GM18517 (cell line): ENCODE data around the gene COL5A1.

Experiments
- ATAC-seq: cut with Tn5 transposase; IDR thresholded peaks from one replicate; pipeline ENCODE4 v1.9.1; 2021; ENCODE audit warnings: mild to moderate bottlenecking, moderate library complexity; ENCODE audit not compliant: unreplicated experiment

Gene COL5A1

GRCh38 chr9:134625361-134626068 is 16.1 kb upstream of the COL5A1 start:
- no peak for ATAC-seq

- ATAC-seq, result no peak
Observed at GRCh38 chr9:134626069-134626423, 15.6 kb upstream of the COL5A1 start.

GRCh38 chr9:134626571-134627416 is 14.8 kb upstream of the COL5A1 start:
- no peak for ATAC-seq

- no peak for ATAC-seq
Observed at GRCh38 chr9:134627417-134628353, 13.9 kb upstream of the COL5A1 start.

- ATAC-seq, result no peak
Observed at GRCh38 chr9:134628354-134628736, 13.3 kb upstream of the COL5A1 start.

- ATAC-seq, result no peak
Observed at GRCh38 chr9:134629061-134629585, 12.5 kb upstream of the COL5A1 start.

GRCh38 chr9:134629586-134630392 is 11.8 kb upstream of the COL5A1 start:
- no peak for ATAC-seq

GRCh38 chr9:134630393-134630790 is 11.2 kb upstream of the COL5A1 start:
- ATAC-seq, result no peak

- no peak for ATAC-seq
Observed at GRCh38 chr9:134630861-134631260, 10.7 kb upstream of the COL5A1 start.

- ATAC-seq, result no peak
Observed at GRCh38 chr9:134631881-134632280, 9.7 kb upstream of the COL5A1 start.

- no peak for ATAC-seq
Observed at GRCh38 chr9:134632329-134632728, 9.3 kb upstream of the COL5A1 start.

GRCh38 chr9:134633362-134634142 is 8.1 kb upstream of the COL5A1 start:
- ATAC-seq, result no peak

- ATAC-seq, result no peak
Observed at GRCh38 chr9:134634176-134634575, 7.4 kb upstream of the COL5A1 start.

GRCh38 chr9:134634667-134635230 is 6.9 kb upstream of the COL5A1 start:
- ATAC-seq, result no peak

GRCh38 chr9:134635351-134636148 is 6.1 kb upstream of the COL5A1 start:
- ATAC-seq, result no peak

GRCh38 chr9:134636149-134636507 is 5.5 kb upstream of the COL5A1 start:
- ATAC-seq, result no peak

- no peak for ATAC-seq
Observed at GRCh38 chr9:134637241-134637640, 4.4 kb upstream of the COL5A1 start.
